Cardiac fibroblast (primary cell): Measurements from ENCODE around the gene BMP3.
A peak's percentile ranks its signal among the peaks of the same experiment; 100 is the strongest.

Experiments used
- DNase-seq, 2 donors: peaks; one replicate each; pipeline versions ENCODE4 v3.0.0 to v3.0.0-alpha.2; 2010; ENCODE audit warnings: low read depth in 2 of 2
- H3K4me3 ChIP-seq, 2 donors: replicated peaks in 1 of 2; 1 replicate in 1 of 2; 2 replicates in 1 of 2; pipeline ENCODE4 v1.5.1; 2011; ENCODE audit warnings: low read depth in 2 of 2, low read length in 2 of 2, mild to moderate bottlenecking in 2 of 2, moderate library complexity in 1 of 2
- CTCF ChIP-seq: IDR thresholded peaks from one replicate; pipeline ENCODE4 v1.5.1; 2011; ENCODE audit warnings: low read depth, mild to moderate bottlenecking, low read length, inconsistent platforms

The BMP3 gene

GRCh38 chr4:81084634-81085033, 54.1 kb downstream of the BMP3 start:
- no peak for TF ChIP-seq CTCF
- DNase-seq: peak in 1 of 2 donors; percentile 50
- no peak overlapping the region for H3K4me3 ChIP-seq

GRCh38 chr4:81085291-81085690, 54.8 kb downstream of the BMP3 start:
- H3K4me3 ChIP-seq: no peak overlapping the region
- DNase-seq: peak; percentile 27 to 39
- TF ChIP-seq CTCF: no peak

GRCh38 chr4:81085979-81086378, 55.5 kb downstream of the BMP3 start:
- DNase-seq: no peak
- H3K4me3 ChIP-seq: no peak overlapping the region
- TF ChIP-seq CTCF: no peak

GRCh38 chr4:81093720-81094401, 63.4 kb downstream of the BMP3 start:
- TF ChIP-seq CTCF: no peak
- DNase-seq: no peak
- H3K4me3 ChIP-seq: no peak overlapping the region

- H3K4me3 ChIP-seq: no peak overlapping the region
- DNase-seq: no peak
- no peak for TF ChIP-seq CTCF
Observed at GRCh38 chr4:81095389-81095788, 64.9 kb downstream of the BMP3 start.

- DNase-seq: peak in 1 of 2 donors; percentile 10
- no peak for TF ChIP-seq CTCF
- H3K4me3 ChIP-seq: no peak overlapping the region
Observed at GRCh38 chr4:81096566-81096965, 66.1 kb downstream of the BMP3 start.

GRCh38 chr4:81102107-81102506, 71.6 kb downstream of the BMP3 start:
- no peak for TF ChIP-seq CTCF
- no peak for DNase-seq

More at GRCh38 chr4:81102107-81102506, 71.6 kb downstream of the BMP3 start:
- H3K4me3 ChIP-seq: no peak overlapping the region
